Mesendoderm (in vitro differentiated cells): ENCODE data around the gene ZNF234.
A peak's percentile ranks its signal among the peaks of the same experiment; 100 is the strongest.
"Not testable (repeated sequence)": the region's sequence is repeated elsewhere in the genome, so short reads cannot be mapped to it uniquely, and the experiment has no call there.

Source experiments
- DNase-seq: peaks from one replicate; pipeline ENCODE4 v3.0.0; 2013
- H2AK5ac ChIP-seq: 2 replicates; pipeline ENCODE4 v1.6.1; 2013; ENCODE audit warnings: low read length, inconsistent platforms
- H2BK120ac ChIP-seq: 2 replicates; pipeline ENCODE4 v1.6.1; 2013; ENCODE audit warnings: low read depth, mild to moderate bottlenecking, low read length, moderate library complexity, mixed read lengths
- H2BK15ac ChIP-seq: replicated peaks from 2 replicates; pipeline ENCODE4 v1.6.1; 2013; ENCODE audit warnings: low read depth, mild to moderate bottlenecking, moderate library complexity
- H2BK5ac ChIP-seq: 2 replicates; pipeline ENCODE4 v1.6.1; 2013; ENCODE audit warnings: low read length, inconsistent platforms
- H3K18ac ChIP-seq: 2 replicates; pipeline ENCODE4 v1.6.1; 2013; ENCODE audit warnings: mild to moderate bottlenecking, low read length, mixed read lengths
- H3K23ac ChIP-seq: one replicate; pipeline ENCODE4 v1.6.1; 2013; ENCODE audit warnings: low read length
- H3K27ac ChIP-seq: 2 replicates; pipeline ENCODE4 v1.5.1; 2013; ENCODE audit warnings: low read depth, mild to moderate bottlenecking, inconsistent platforms, low read length, moderate library complexity
- H3K27me3 ChIP-seq: 2 replicates; pipeline ENCODE4 v1.6.1; 2013; ENCODE audit warnings: low read length, control low read depth, mild to moderate bottlenecking, inconsistent platforms; ENCODE audit not compliant: insufficient read depth, poor library complexity
- H3K36me3 ChIP-seq: 2 replicates; pipeline ENCODE4 v1.6.1; 2013; ENCODE audit warnings: low read length, inconsistent platforms; ENCODE audit not compliant: control insufficient read depth, insufficient read depth
- H3K4ac ChIP-seq: one replicate; pipeline ENCODE4 v1.6.1; 2013; ENCODE audit warnings: low read depth, mild to moderate bottlenecking, low read length, moderate library complexity
- H3K4me1 ChIP-seq: 2 replicates; pipeline ENCODE4 v1.6.1; 2013; ENCODE audit warnings: low read depth, low read length, inconsistent platforms; ENCODE audit not compliant: control insufficient read depth
- H3K4me2 ChIP-seq: 2 replicates; pipeline ENCODE4 v1.6.1; 2013; ENCODE audit warnings: low read length
- H3K4me3 ChIP-seq: 2 replicates; pipeline ENCODE4 v1.5.1; 2013; ENCODE audit warnings: mild to moderate bottlenecking, low read length
- H3K56ac ChIP-seq: one replicate; pipeline ENCODE4 v1.6.1; 2013; ENCODE audit warnings: low read length
- H3K79me1 ChIP-seq: 2 replicates; pipeline ENCODE4 v1.6.1; 2013; ENCODE audit warnings: low read length, inconsistent platforms
- H3K79me2 ChIP-seq: 2 replicates; pipeline ENCODE4 v1.6.1; 2013; ENCODE audit warnings: mild to moderate bottlenecking, low read length; ENCODE audit not compliant: control insufficient read depth, insufficient read depth
- H3K9ac ChIP-seq: 2 replicates; pipeline ENCODE4 v1.6.1; 2013; ENCODE audit warnings: low read length, inconsistent platforms
- H4K5ac ChIP-seq: one replicate; pipeline ENCODE4 v1.6.1; 2013; ENCODE audit warnings: low read length
- H4K8ac ChIP-seq: one replicate; pipeline ENCODE4 v1.6.1; 2013; ENCODE audit warnings: low read depth, mild to moderate bottlenecking, control low read depth, low read length, moderate library complexity
- WGBS: extraction: QIAGEN DNeasy Blood & Tissue Kit; methylation state at CpG from one replicate; pipeline ENCODE4 v1.1.7; 2013; ENCODE audit warnings: low lambda C conversion rate, missing lambda C conversion rate; ENCODE audit not compliant: insufficient coverage; ENCODE audit errors: extremely low coverage; 5-methylcytosine and 5-hydroxymethylcytosine counted together

ZNF234 gene

DNA sequence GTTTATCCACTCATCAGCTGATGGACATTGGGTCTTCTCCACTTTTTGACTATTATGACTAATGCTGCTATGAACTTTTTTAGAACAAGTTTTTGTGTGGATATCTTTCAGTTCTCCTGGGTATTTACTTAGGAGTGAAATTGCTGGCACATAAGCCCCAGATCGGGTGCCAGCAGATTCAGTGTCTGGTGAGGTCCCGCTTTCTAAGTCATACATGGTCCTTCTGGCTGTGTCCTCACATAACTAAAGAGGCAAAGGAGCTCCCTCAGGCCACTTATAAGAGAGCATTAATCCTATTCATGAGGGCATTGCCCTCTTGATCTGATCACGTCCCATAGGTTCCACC is 22.9 kb downstream of the ZNF234 start:
- H3K4me1 ChIP-seq: no peaks in the 10 kb centered on the region
- H2BK5ac ChIP-seq: no peak overlapping the region
- peak overlapping the region; percentile 12 for H3K4me2 ChIP-seq
- H4K5ac ChIP-seq: no peak overlapping the region
- H3K36me3 ChIP-seq: peaks cover 2% of the 10 kb centered on the region
- no peak for DNase-seq
- H3K9ac ChIP-seq: peak overlapping the region; percentile 44
- H3K4ac ChIP-seq: no peak overlapping the region
- H3K79me1 ChIP-seq: peaks cover 2% of the 10 kb centered on the region
- no peak overlapping the region for H3K18ac ChIP-seq
- peak overlapping the region; percentile 37 for H3K4me3 ChIP-seq
- H3K27me3 ChIP-seq: no peaks in the 10 kb centered on the region
- peaks cover 3% of the 10 kb centered on the region for H3K79me2 ChIP-seq
- no peak overlapping the region for H4K8ac ChIP-seq
- H2AK5ac ChIP-seq: no peak overlapping the region
- no CpG with 5 or more reads among the region's 3 CpGs for WGBS
- no peak overlapping the region for H3K27ac ChIP-seq
- H2BK15ac ChIP-seq: no peak overlapping the region
- no peak overlapping the region for H2BK120ac ChIP-seq
- no peak overlapping the region for H3K23ac ChIP-seq
- H3K56ac ChIP-seq: no peak overlapping the region

GRCh38 chr19:44164673-44165512 is 23.5 kb downstream of the ZNF234 start, which contains the start of gene ZNF226:
TSS of gene ZNF226 (plus strand) at chr19:44165100. CDS start at chr19:44170081, 4,981 bp downstream.
- H2AK5ac ChIP-seq: no peak within 1 kb of the TSS
- no peak within 1 kb of the TSS for H3K23ac ChIP-seq
- peaks cover 2% of the 10 kb centered on the region for H3K36me3 ChIP-seq
- H3K4me2 ChIP-seq: peak within 1 kb of the TSS; percentile 65
- H3K27me3 ChIP-seq: no peaks in the 10 kb centered on the region
- H2BK120ac ChIP-seq: no peak within 1 kb of the TSS
- H3K79me1 ChIP-seq: peaks cover 3% of the 10 kb centered on the region
- no peak within 1 kb of the TSS for H2BK5ac ChIP-seq
- H3K27ac ChIP-seq: no peak within 1 kb of the TSS
- H3K9ac ChIP-seq: peak within 1 kb of the TSS; percentile 81
- no peak within 1 kb of the TSS for H4K5ac ChIP-seq
- H3K18ac ChIP-seq: peak within 1 kb of the TSS; percentile 91
- H3K56ac ChIP-seq: peak within 1 kb of the TSS; percentile 87
- peak; percentile 98 for DNase-seq
- peak within 1 kb of the TSS; percentile 85 for H3K4ac ChIP-seq
- H4K8ac ChIP-seq: peak within 1 kb of the TSS; percentile 70
- no peak within 1 kb of the TSS for H2BK15ac ChIP-seq
- H3K79me2 ChIP-seq: peaks cover 3% of the 10 kb centered on the region
- H3K4me1 ChIP-seq: no peaks in the 10 kb centered on the region
- no CpG with 5 or more reads among the region's 32 CpGs for WGBS
- H3K4me3 ChIP-seq: peak within 1 kb of the TSS; percentile 77

DNA sequence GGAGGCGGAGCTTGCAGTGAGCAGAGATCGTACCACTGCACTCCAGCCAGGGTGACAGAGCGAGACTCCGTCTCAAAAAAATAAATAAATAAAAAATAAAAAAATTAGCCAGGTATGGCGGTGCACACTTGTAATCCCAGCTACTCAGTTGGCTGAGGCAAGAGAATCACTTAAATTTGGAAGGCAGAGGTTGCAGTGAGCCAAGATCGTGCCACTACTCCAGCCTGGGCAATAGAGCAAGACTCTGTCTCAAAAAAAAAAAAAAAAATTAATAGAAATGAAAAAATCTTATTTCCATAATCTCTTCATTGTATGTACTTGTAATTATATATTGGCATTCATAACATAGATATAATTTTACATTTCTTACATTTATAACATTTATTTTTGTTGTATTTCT is 29.3 kb downstream of the ZNF234 start:
- not testable (repeated sequence) for H3K27me3 ChIP-seq, H4K8ac ChIP-seq, H3K4me3 ChIP-seq, H4K5ac ChIP-seq, H2BK15ac ChIP-seq, H3K27ac ChIP-seq, H3K4ac ChIP-seq, H2BK5ac ChIP-seq, H3K18ac ChIP-seq, H3K4me2 ChIP-seq, H3K56ac ChIP-seq, DNase-seq, H3K9ac ChIP-seq, H3K4me1 ChIP-seq, H3K79me1 ChIP-seq, H3K23ac ChIP-seq, H2BK120ac ChIP-seq, H3K79me2 ChIP-seq, H2AK5ac ChIP-seq
- H3K36me3 ChIP-seq: peaks cover 17% of the 10 kb centered on the region
- WGBS: no CpG with 5 or more reads among the region's 6 CpGs

- no peaks in the 10 kb centered on the region for H3K79me1 ChIP-seq
- WGBS: no CpG with 5 or more reads among the region's 3 CpGs
- H3K79me2 ChIP-seq: no peaks in the 10 kb centered on the region
- no peaks in the 10 kb centered on the region for H3K27me3 ChIP-seq
- no peak overlapping the region for H2BK120ac ChIP-seq
- no peak overlapping the region for H3K23ac ChIP-seq
- H3K4me3 ChIP-seq: peak overlapping the region; percentile 15
- no peaks in the 10 kb centered on the region for H3K4me1 ChIP-seq
- no peak overlapping the region for H4K5ac ChIP-seq
- H3K18ac ChIP-seq: no peak overlapping the region
- DNase-seq: peak; percentile 35
- no peak overlapping the region for H2AK5ac ChIP-seq
- peaks cover 26% of the 10 kb centered on the region for H3K36me3 ChIP-seq
- H3K27ac ChIP-seq: no peak overlapping the region
- H3K56ac ChIP-seq: no peak overlapping the region
- H3K4ac ChIP-seq: no peak overlapping the region
- H2BK15ac ChIP-seq: no peak overlapping the region
- H4K8ac ChIP-seq: no peak overlapping the region
- no peak overlapping the region for H3K9ac ChIP-seq
- H2BK5ac ChIP-seq: no peak overlapping the region
- no peak overlapping the region for H3K4me2 ChIP-seq
These were observed 35.2 kb downstream of the ZNF234 start for GRCh38 chr19:44176590-44176989.

DNA sequence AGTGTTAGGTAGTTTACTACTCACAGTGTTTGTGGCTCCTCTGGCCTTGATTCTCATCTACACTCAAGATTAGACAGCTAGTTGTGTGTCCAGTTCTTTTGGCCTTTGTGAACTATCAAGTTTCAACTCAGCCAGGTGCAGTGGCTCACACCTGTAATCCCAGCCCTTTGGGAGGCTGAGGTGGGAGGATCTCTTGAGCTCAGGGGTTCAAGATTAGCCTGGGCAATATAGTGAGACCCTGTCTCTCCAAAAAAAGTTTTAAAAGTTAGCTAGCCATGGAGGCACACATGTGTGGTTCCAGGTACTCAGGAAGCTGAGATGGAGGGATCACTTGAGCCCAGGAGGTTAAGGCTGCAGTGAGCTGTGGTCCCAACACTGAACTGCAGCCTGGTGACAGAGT is 39.6 kb downstream of the ZNF234 start:
- Histone ChIP-seq H3K36me3 (peaks cover 11% of the 10 kb centered on the region), H3K4me2 (no peak overlapping the region), H4K5ac (no peak overlapping the region), H3K79me2 (no peaks in the 10 kb centered on the region), H3K56ac (no peak overlapping the region), H2AK5ac (no peak overlapping the region), H3K79me1 (no peaks in the 10 kb centered on the region), H3K23ac (no peak overlapping the region), H3K4me3 (no peak overlapping the region), H3K4ac (no peak overlapping the region), H3K27me3 (no peaks in the 10 kb centered on the region), H3K9ac (no peak overlapping the region), H4K8ac (no peak overlapping the region), H3K4me1 (no peaks in the 10 kb centered on the region), H2BK120ac (no peak overlapping the region), H2BK5ac (no peak overlapping the region), H3K18ac (no peak overlapping the region), H2BK15ac (no peak overlapping the region), H3K27ac (no peak overlapping the region)
- DNase-seq: no peak

GRCh38 chr19:44182145-44182544 is 40.8 kb downstream of the ZNF234 start:
- Histone ChIP-seq H2BK15ac (no peak overlapping the region), H3K9ac (no peak overlapping the region), H3K27me3 (no peaks in the 10 kb centered on the region), H4K5ac (no peak overlapping the region), H3K23ac (no peak overlapping the region), H3K4me2 (no peak overlapping the region), H3K4ac (no peak overlapping the region), H3K27ac (no peak overlapping the region), H3K56ac (no peak overlapping the region), H3K4me3 (no peak overlapping the region), H2AK5ac (no peak overlapping the region), H2BK120ac (no peak overlapping the region), H3K79me2 (no peaks in the 10 kb centered on the region), H3K18ac (no peak overlapping the region), H3K36me3 (peaks cover 2% of the 10 kb centered on the region), H3K79me1 (no peaks in the 10 kb centered on the region), H4K8ac (no peak overlapping the region), H2BK5ac (no peak overlapping the region), H3K4me1 (no peaks in the 10 kb centered on the region)
- WGBS: no CpG with 5 or more reads among the region's 10 CpGs
- DNase-seq: no peak
